Activated CD4-positive, alpha-beta T cell treated with anti-CD3 and anti-CD28 coated beads, Interleukin-2, amount 50 U/mL, for 24 hours (primary cell): Measurements from ENCODE around the gene SKI.

ENCODE experiments used
- DNase-seq, 2 donors: peaks; one replicate each; pipeline ENCODE4 v3.0.0-alpha.2; 2020; ENCODE audit warnings: low read depth in 1 of 2, low spot score in 1 of 2

The SKI gene

GRCh38 chr1:2229911-2230731 lies 2.0 kb downstream of the SKI start:
- no peak for DNase-seq

DNA sequence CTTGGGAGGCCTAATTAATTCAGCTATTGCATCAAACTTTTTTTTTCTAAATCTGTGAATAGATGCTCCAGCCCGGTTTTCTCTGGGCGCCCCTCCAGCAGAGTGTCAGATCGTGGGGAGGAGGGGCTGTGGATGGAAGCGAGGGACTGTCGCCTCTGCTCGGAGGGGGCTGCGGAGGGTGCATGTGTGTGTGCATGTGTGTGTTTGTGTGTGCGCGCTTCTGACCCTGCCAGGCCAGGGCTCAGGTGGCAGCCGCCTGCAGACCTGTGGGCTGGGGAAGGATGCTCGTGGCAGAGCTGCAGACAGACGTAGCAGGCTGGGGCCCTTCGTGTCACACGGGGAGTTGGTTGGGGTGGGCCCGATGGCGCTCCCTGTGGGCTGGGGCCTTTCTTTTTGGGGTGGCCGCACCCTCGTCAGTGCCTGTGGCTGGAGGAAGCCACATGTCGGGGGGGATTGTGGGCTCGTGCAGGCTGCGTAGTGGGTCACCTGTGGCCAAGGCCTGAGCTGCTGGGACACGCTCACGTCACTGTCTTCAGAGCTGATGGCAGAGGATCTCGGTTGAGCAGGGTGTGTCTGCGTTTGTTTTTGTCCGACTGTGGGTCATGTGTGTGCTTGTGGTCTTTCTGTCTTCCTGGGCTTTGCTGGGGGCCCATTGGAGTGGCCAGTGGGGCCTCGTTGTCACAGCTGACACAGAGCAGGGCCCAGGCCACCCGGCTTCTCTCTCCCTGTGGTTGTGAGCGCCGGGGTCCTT lies 2.8 kb downstream of the SKI start:
- no peak for DNase-seq

DNA sequence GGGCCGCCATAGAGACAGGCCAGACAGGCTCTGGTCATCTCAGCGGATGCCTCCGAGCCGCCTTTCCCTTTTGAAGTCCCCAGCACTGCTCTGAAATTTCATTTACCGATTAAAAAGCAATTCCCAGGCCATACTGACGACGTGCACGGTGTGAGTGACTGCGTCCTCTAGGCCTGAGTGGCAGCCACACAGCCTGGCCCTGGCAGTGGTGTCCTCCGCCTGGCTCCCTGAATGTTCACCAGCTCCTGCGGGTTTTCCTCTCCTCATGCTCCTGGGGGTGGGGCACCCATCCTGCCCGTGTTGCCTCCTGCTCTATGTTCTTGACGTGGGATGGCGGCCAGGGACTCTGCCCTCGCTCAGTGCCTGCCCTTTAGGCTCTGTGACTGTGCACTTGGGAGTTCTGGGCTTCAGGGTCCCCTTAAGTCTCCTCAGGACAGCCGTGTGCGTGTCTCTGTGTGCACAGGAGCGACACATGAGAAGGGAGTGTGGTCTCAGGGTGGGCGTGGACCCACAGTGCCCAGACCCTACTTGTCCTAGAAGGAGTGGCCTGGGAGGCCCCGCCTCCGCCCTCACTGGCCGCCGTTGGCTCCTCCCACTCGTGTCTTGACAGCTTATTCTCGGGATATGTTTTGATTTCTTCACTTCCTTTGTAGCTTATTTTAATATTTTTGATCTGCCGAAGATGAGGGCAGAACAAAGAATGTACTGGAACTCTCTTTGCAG lies 3.6 kb downstream of the SKI start:
- peak in 1 of 2 donors; percentile 57 for DNase-seq

DNA sequence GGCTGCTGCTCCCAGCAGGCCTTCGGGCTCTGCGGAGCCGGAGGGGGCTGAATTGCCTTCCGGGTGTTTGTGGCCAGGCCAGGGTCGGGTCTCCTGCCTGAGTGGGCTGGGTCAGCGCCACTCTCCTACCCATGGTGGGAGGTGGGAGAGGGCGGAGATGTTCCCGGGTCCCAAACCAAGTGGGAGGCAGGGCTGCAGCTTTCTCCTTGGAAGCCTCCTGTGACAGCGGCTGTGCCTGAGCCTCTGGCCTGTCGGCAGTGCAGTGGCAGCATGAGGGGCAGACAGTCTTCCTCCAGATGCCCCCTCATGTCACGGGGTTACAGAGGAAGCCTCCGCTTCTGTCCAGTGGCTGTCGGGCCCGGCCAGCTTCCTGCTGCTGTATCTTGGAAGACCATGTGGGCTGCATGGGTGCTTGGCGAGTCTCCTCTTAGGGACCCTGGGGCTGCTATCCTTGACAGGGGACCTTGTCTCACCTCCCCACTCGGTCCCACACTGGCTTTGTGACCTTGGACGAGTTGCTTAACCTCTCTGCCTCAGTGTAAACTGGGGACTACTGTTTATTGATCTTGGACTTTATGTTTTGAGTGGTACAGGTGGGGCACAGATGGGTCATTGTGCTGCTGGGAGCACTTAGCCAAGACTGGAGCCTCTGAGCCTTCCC lies 4.3 kb downstream of the SKI start:
- DNase-seq = no peak

GRCh38 chr1:2232916-2233438 lies 4.9 kb downstream of the SKI start:
- DNase-seq = no peak

DNA sequence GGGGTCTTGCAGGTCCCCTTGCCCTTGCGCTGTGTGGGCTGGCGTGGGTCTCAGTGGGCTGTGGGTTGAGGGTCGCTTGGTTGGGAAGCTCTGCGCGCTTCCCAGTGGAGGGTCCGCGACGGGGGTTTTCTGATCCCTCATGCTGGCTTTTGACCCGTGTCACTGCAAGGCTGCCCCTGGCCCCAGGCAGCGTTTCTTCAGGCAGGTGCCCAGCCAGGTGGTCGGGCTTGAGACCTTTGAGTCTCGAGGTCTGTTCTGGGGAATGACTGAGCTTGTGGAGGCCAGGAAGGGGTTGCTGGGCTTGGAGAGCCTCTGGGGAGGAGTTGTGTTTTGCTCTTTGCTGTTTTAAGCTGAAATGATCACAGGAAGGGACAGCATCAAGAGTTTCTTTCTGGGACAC lies 5.3 kb downstream of the SKI start:
- no peak for DNase-seq

- DNase-seq = peak in 1 of 2 donors; percentile 43
These were observed 6.1 kb downstream of the SKI start for GRCh38 chr1:2233997-2234761.

GRCh38 chr1:2234762-2235113 lies 6.6 kb downstream of the SKI start:
- DNase-seq = no peak

DNA sequence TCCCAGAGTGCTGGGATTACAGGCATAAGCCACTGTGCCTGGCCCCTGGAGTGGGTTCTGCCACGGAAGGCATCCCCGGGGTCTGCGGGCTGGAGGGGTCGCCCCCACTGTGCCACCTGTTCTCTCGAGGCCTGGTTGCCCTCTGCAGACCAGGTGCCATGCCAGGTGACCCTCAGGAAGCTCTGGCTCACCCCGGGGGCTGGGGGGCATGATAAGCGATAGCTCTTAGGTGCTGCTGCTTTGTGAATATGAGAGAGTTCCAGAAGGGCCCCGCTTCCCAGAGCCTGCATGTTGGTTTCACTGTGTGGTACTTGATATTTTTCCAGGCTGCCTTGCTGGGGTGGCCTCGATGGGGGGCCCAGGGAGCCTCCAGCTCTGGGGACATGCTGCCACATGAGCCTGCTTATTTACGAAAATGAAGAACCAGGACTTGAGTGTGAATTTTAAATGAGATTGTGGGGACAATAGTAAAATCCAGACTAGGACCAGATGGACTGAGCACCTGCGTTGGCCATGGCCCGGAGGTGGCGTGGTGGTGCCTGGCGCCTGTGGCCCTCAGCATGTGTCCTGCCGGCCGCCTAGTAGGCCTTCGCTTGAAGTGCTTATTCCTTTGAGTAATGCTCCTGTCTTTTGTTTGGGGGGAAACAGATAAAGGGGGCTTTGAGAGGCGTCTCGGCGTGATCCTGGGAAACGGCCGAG lies 7.3 kb downstream of the SKI start:
- no peak for DNase-seq

GRCh38 chr1:2236695-2237677 lies 8.9 kb downstream of the SKI start:
- DNase-seq = no peak

GRCh38 chr1:2237773-2238172 lies 9.7 kb downstream of the SKI start:
- no peak for DNase-seq

DNA sequence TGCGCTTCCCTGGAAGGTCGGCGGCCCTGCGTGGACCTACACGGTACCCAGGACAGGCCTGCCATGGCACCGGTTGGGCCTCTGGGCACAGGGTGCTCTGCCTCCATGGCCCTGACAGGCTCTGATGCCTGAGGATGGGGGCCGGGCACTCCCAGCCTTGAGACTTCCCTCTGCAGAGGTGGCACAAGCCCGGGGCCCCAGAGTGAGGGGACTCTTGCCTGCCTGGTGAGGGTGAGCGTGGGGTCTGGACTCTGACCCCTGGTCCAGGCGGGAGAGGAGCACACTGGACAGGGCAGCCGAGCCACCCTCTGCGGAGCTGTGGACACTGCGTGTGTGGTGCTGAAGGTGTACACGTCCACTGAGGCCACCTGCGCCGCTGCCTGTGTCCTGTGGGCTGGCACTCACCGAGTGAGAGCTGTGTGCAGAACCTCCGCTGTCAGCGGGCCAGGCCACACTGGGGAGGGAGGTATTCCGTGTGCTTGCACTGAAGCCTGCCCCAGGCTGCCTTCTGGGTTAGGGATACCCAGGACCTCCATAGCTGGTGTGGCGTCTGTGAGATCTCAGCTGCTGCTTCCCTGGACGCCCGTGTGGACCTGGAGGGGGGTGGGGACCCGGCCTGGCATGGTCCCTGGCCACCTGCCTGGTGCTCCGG lies 10.4 kb downstream of the SKI start:
- no peak for DNase-seq

DNA sequence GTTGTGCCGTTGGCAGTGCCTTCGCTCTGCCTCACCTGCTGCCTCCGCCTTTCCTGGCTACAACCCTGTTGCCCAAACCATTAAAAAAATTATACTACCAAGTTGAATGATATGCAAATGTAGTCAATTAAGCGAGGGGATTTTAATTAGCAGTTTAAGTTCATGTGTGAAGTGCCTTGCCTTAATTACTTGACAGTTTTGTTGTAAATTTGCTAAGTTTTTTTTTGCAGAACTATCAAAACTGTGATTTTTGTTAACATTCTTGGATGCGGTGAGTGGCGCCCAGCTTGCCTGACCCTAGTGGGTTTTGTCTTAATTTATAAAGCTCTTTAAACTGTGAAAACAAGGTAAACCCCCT lies 10.9 kb downstream of the SKI start:
- DNase-seq = no peak

GRCh38 chr1:2239384-2239985 lies 11.4 kb downstream of the SKI start:
- no peak for DNase-seq

- no peak for DNase-seq
These were observed 12.4 kb downstream of the SKI start for GRCh38 chr1:2240270-2241156.

GRCh38 chr1:2241820-2242219 lies 13.7 kb downstream of the SKI start:
- no peak for DNase-seq
